HG02884 (cell line): ENCODE data around the gene AKAP8.
"Not testable (repeated sequence)": the region's sequence is repeated elsewhere in the genome, so short reads cannot be mapped to it uniquely, and the experiment has no call there.

Experiments
- ATAC-seq: cut with Tn5 transposase; IDR thresholded peaks from one replicate; pipeline ENCODE4 v1.9.1; 2021; ENCODE audit warnings: mild to moderate bottlenecking, moderate library complexity; ENCODE audit not compliant: unreplicated experiment

AKAP8 gene

GRCh38 chr19:15374105-15374651 lies 5.4 kb downstream of the AKAP8 start:
- ATAC-seq, result no peak

GRCh38 chr19:15373644-15374043 lies 5.9 kb downstream of the AKAP8 start:
- no peak for ATAC-seq

- ATAC-seq, result no peak
Observed at GRCh38 chr19:15372891-15373301, 6.7 kb downstream of the AKAP8 start.

- ATAC-seq, result no peak
Observed at GRCh38 chr19:15372470-15372869, 7.1 kb downstream of the AKAP8 start.

- no peak for ATAC-seq
Observed at GRCh38 chr19:15371786-15372380, 7.7 kb downstream of the AKAP8 start.

GRCh38 chr19:15371119-15371518 lies 8.5 kb downstream of the AKAP8 start:
- ATAC-seq, result no peak

GRCh38 chr19:15369594-15369891 lies 10.0 kb downstream of the AKAP8 start:
- ATAC-seq, result no peak

- ATAC-seq, result no peak
Observed at GRCh38 chr19:15368798-15369593, 10.6 kb downstream of the AKAP8 start.

GRCh38 chr19:15368051-15368632 lies 11.4 kb downstream of the AKAP8 start:
- ATAC-seq, result no peak

- ATAC-seq, result no peak
Observed at GRCh38 chr19:15367439-15367838, 12.1 kb downstream of the AKAP8 start.

GRCh38 chr19:15365264-15365663 lies 14.3 kb downstream of the AKAP8 start:
- no peak for ATAC-seq

- ATAC-seq, result not testable (repeated sequence)
Observed at GRCh38 chr19:15363791-15364190, 15.8 kb downstream of the AKAP8 start.

GRCh38 chr19:15363048-15363447 lies 16.5 kb downstream of the AKAP8 start:
- not testable (repeated sequence) for ATAC-seq

GRCh38 chr19:15360015-15360414 lies 19.6 kb downstream of the AKAP8 start:
- ATAC-seq, result not testable (repeated sequence)

- no peak for ATAC-seq
Observed at GRCh38 chr19:15358918-15359317, 20.7 kb downstream of the AKAP8 start.

- no peak for ATAC-seq
Observed at GRCh38 chr19:15357906-15358305, 21.7 kb downstream of the AKAP8 start.

- no peak for ATAC-seq
Observed at GRCh38 chr19:15354566-15355296, 24.9 kb downstream of the AKAP8 start.

GRCh38 chr19:15353908-15354307 lies 25.7 kb downstream of the AKAP8 start:
- ATAC-seq, result no peak

GRCh38 chr19:15352535-15352934 lies 27.1 kb downstream of the AKAP8 start:
- ATAC-seq, result not testable (repeated sequence)

GRCh38 chr19:15341328-15341727 lies 38.3 kb downstream of the AKAP8 start:
- ATAC-seq, result not testable (repeated sequence)

- no peak for ATAC-seq
Observed at GRCh38 chr19:15340086-15340485, 39.5 kb downstream of the AKAP8 start.
